C4-2B (cell line): ENCODE measurements around the gene DSG2.

Source experiments
- H3K27ac ChIP-seq: fragments of 450-650 bp; 2 replicates; pipeline ENCODE4 v1.5.1; 2017
- ZFX ChIP-seq: fragments of 450-650 bp; IDR thresholded peaks from 2 replicates; pipeline ENCODE4 v1.6.1; 2017
- TF ChIP-seq, protein P1 (sequence below): fragments of 450-650 bp; conservative IDR thresholded peaks from 2 replicates; pipeline ENCODE4 v1.5.1; 2017; ENCODE audit warnings: mild to moderate bottlenecking

DSG2 gene

DNA sequence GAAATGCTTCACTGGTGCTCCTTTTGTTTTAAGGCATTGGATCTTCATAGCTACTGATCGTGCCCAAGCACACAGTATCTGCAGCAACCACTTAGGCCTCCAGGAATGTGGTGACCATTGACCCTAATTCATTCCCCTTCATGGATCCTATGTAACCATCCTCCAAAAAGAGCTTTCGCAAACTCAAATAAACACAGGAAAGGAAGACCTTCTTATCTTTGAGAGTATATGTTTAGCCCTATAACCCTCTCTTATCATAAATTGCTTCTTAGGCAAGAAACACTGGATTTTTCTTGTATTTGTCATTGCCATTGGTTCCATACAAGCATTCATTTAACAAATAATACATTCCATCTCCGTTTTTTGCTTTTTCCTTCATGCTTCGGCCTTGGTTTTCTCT is 89.6 kb downstream of the DSG2 start:
- TF ChIP-seq, protein P1, sequence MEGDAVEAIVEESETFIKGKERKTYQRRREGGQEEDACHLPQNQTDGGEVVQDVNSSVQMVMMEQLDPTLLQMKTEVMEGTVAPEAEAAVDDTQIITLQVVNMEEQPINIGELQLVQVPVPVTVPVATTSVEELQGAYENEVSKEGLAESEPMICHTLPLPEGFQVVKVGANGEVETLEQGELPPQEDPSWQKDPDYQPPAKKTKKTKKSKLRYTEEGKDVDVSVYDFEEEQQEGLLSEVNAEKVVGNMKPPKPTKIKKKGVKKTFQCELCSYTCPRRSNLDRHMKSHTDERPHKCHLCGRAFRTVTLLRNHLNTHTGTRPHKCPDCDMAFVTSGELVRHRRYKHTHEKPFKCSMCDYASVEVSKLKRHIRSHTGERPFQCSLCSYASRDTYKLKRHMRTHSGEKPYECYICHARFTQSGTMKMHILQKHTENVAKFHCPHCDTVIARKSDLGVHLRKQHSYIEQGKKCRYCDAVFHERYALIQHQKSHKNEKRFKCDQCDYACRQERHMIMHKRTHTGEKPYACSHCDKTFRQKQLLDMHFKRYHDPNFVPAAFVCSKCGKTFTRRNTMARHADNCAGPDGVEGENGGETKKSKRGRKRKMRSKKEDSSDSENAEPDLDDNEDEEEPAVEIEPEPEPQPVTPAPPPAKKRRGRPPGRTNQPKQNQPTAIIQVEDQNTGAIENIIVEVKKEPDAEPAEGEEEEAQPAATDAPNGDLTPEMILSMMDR = no peak
- TF ChIP-seq ZFX = no peak

DNA sequence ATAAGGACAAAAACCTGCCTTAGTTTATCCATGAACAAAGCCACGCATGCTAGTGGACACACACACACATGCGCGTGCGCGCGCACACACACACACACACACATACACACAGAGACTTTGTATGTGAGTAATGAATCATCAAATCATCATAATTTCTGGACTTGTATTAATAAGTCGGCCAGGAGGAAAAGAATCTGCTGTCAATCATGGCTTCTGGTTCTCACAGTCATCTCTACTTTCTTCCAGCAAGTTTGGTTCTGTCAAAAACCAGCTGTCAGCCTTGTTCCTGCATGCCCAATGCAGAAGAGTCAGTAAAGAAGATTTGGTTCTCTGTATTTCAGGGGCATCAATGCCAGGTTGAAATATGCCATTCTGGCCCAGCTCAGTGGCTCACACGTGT is 92.6 kb downstream of the DSG2 start:
- H3K27ac ChIP-seq = no peak overlapping the region
- no peak for TF ChIP-seq ZFX
- TF ChIP-seq, protein P1 = no peak

More for the DNA sequence above, 89.6 kb downstream of the DSG2 start:
- H3K27ac ChIP-seq = no peak overlapping the region

DNA sequence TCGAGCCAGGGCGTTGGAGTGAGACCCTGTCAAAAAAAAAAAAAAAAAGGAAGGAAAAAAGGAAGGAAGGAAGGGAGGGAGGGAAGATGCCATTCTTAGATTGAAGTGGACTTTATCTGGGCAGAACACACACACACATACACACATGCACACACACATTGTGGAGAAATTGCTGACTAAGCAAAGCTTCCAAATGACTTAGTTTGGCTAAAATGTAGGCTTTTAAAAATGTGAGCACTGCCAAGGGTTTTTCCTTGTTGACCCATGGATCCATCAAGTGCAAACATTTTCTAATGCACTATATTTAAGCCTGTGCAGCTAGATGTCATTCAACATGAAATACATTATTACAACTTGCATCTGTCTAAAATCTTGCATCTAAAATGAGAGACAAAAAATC is 93.1 kb downstream of the DSG2 start:
- no peak for TF ChIP-seq ZFX
- TF ChIP-seq, protein P1 = no peak
- H3K27ac ChIP-seq = no peak overlapping the region

DNA sequence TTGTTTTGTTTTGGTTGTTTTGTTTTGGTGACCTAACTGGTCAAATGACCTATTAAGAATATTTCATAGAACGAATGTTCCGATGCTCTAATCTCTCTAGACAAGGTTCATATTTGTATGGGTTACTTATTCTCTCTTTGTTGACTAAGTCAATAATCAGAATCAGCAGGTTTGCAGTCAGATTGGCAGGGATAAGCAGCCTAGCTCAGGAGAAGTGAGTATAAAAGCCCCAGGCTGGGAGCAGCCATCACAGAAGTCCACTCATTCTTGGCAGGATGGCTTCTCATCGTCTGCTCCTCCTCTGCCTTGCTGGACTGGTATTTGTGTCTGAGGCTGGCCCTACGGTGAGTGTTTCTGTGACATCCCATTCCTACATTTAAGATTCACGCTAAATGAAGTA is 93.7 kb downstream of the DSG2 start, which contains the start of gene TTR:
TTR (plus strand) TSS at position 250 of the 400 bp plus-strand sequence; CDS start at position 276, 26 bp downstream.
- TF ChIP-seq, protein P1 = no peak
- no peak for TF ChIP-seq ZFX
- no peak within 1 kb of the TSS for H3K27ac ChIP-seq

DNA sequence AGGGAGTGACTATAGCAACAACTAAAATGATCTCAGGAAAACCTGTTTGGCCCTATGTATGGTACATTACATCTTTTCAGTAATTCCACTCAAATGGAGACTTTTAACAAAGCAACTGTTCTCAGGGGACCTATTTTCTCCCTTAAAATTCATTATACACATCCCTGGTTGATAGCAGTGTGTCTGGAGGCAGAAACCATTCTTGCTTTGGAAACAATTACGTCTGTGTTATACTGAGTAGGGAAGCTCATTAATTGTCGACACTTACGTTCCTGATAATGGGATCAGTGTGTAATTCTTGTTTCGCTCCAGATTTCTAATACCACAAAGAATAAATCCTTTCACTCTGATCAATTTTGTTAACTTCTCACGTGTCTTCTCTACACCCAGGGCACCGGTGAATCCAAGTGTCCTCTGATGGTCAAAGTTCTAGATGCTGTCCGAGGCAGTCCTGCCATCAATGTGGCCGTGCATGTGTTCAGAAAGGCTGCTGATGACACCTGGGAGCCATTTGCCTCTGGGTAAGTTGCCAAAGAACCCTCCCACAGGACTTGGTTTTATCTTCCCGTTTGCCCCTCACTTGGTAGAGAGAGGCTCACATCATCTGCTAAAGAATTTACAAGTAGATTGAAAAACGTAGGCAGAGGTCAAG is 94.7 kb downstream of the DSG2 start:
- TF ChIP-seq, protein P1 = no peak
- no peak for TF ChIP-seq ZFX
- H3K27ac ChIP-seq = no peak overlapping the region

DNA sequence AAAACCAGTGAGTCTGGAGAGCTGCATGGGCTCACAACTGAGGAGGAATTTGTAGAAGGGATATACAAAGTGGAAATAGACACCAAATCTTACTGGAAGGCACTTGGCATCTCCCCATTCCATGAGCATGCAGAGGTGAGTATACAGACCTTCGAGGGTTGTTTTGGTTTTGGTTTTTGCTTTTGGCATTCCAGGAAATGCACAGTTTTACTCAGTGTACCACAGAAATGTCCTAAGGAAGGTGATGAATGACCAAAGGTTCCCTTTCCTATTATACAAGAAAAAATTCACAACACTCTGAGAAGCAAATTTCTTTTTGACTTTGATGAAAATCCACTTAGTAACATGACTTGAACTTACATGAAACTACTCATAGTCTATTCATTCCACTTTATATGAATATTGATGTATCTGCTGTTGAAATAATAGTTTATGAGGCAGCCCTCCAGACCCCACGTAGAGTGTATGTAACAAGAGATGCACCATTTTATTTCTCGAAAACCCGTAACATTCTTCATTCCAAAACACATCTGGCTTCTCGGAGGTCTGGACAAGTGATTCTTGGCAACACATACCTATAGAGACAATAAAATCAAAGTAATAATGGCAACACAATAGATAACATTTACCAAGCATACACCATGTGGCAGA is 97.3 kb downstream of the DSG2 start:
- TF ChIP-seq, protein P1 = no peak
- TF ChIP-seq ZFX = no peak
- no peak overlapping the region for H3K27ac ChIP-seq

DNA sequence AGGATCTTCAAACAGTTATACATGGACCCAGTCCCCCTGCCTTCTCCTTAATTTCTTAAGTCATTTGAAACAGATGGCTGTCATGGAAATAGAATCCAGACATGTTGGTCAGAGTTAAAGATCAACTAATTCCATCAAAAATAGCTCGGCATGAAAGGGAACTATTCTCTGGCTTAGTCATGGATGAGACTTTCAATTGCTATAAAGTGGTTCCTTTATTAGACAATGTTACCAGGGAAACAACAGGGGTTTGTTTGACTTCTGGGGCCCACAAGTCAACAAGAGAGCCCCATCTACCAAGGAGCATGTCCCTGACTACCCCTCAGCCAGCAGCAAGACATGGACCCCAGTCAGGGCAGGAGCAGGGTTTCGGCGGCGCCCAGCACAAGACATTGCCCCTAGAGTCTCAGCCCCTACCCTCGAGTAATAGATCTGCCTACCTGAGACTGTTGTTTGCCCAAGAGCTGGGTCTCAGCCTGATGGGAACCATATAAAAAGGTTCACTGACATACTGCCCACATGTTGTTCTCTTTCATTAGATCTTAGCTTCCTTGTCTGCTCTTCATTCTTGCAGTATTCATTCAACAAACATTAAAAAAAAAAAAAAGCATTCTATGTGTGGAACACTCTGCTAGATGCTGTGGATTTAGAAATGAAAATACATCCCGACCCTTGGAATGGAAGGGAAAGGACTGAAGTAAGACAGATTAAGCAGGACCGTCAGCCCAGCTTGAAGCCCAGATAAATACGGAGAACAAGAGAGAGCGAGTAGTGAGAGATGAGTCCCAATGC is 98.3 kb downstream of the DSG2 start:
- no peak for TF ChIP-seq ZFX
- TF ChIP-seq, protein P1 = no peak
- H3K27ac ChIP-seq = no peak overlapping the region
